ENCODE data around the gene SLC25A48.
A peak's percentile ranks its signal among the peaks of the same experiment; 100 is the strongest.

The SLC25A48 gene

GRCh38 chr5:135920199-135920598 is 85.7 kb downstream of the SLC25A48 start:
- DNase-seq (ENCODE audit: low spot score) = no peak

- no peak for DNase-seq (ENCODE audit: low spot score)
These were observed 86.9 kb downstream of the SLC25A48 start for GRCh38 chr5:135921388-135921787.

DNA sequence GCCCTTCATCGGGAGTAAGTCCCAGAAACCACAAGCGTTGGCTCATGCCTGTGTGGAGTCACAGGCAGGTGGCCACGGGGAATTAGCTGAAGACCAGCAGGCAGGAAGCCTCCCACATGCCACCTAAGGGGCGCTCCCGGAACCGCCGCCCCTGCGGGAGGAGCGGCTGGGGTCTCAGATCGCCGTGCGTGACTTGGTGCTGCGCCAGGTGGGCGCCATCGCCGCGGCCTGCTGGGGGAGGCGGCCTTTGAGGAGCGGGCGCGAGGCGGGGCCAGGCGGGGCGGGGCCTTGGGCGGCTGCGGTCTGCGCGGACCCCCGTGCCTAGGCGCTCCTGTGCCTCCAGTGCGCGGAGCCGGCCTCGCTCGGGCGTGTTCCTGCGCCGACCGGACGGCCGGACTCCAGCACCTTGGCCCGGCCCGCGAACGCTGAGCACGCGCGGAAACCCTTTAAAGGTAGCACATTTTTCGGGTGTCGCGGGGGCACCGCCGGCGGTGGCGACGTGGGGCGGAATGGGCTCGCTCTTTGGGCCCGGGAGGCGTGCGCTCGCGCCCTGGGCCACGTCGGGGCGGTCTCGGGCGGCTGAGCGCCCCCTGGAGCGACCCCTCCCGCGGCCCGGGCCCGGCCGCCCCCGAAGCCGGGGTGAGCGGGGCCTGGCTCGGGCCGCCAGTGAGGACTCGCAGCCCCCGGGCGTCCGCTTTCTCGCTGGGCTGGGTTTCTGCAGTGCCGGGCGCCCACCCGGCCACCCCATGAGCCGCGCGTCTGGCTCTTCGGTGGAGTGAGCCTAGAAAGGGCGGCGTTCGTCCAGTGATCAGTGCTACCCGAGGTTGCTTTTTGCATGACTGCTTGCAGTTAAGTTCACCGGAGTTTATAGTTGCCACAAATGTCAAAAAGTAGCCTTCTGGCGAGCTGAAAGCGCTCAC is 95.8 kb downstream of the SLC25A48 start:
- no peak for DNase-seq (ENCODE audit: low spot score)

DNA sequence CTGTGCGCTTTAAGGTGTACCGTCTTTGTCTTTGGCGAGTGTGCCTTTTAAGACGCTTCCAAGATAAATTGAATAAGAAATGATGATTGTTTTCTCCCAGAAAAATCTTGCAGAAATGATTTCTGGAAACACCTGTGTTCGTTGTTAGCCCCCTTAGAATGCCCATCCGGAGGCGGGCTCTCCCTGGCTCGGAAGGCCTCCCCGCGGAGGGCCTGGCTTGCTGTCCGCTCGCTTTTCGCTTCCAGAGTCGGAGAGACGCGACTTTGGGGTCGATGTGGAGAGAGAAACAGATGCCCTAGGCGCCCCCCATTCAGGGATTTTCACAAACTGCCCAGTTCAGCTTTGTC is 96.5 kb downstream of the SLC25A48 start:
- no peak for DNase-seq (ENCODE audit: low spot score)

DNA sequence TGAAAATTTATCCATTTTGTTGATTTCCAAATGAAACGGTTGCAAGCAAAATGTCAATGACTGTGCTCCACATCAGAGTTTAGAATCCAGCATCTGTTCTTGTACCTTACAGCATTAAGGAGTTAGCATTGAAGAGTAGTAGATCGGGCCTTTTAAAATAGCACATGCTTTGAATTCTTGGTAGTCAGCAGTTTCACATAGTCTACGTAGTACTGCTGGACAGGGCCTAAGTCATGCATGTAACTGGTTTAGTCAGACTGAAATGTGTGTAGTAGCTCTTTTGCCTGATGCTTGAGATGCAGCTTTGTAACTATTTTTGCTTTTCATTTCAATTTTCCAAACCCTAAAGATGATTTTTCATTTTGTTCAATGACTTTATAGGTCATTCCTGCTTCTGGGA is 100.5 kb downstream of the SLC25A48 start:
- peak; percentile 27 for DNase-seq (ENCODE audit: low spot score)

DNA sequence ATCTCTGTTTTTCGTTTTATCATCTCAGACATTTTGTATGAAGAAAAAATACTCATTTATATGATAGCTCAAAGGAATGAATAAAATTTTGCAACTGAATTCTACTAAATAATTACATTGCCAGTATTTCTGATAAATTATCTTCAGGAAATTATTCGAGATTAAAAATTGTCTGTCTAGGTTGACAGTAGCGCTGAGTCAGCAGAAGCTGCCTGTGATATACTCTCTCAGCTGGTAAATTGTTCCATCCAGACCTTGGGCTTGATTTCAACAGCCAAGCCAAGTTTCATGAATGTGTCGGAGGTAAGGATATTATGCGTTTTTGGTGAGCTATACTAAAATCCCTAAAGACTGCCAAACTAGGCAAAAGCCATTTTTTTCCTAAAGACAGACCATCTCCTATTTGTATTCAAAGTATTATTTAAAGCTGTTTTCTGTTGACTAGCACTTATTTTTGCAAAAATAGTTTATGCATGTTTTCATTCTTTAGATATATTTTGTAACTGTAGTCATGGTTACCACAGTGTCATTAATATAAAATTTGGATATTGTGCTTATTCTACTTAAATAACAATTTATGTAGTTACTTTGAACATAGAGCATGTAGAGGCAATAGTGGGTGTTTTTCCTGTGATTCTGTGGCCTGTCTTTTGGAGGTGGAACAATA is 102.9 kb downstream of the SLC25A48 start:
- no peak for DNase-seq (ENCODE audit: low spot score)

All from AG08396 (cell line).